HepG2 (cell line): ENCODE results near the gene NDRG3. TPM values are rescaled to one million over a fixed set of nuclear protein-coding genes. Genes with fewer than 3 reads are reported as not detected.
A peak's percentile ranks its signal among the peaks of the same experiment; 100 is the strongest.

Source experiments
- CEBPG ChIP-seq: IDR thresholded peaks from 2 replicates; pipeline ENCODE4 v1.6.1; 2016
- CREB1 ChIP-seq, 2 experiments: fragments of 450-650 bp in 1 of 2; IDR thresholded peaks; 2 replicates each; pipeline ENCODE4 v1.6.1; 2016 to 2017; ENCODE audit warnings: control low read depth in 1 of 2, mild to moderate bottlenecking in 1 of 2, missing compliant biosample characterization in 1 of 2, missing genetic modification characterization in 1 of 2
- DMTF1 ChIP-seq: sonication (generic); formaldehyde crosslinking; IDR thresholded peaks from 2 replicates; pipeline ENCODE4 v1.4.0; 2020; ENCODE audit warnings: mild to moderate bottlenecking, missing genetic modification reagents
- GATA4 ChIP-seq: sonication (generic); IDR thresholded peaks from 2 replicates; pipeline ENCODE4 v1.6.1; 2016; ENCODE audit warnings: antibody characterized with exemption, low read depth, borderline replicate concordance
- GATAD2A ChIP-seq: IDR thresholded peaks from 2 replicates; pipeline ENCODE4 v1.6.1; 2016
- HOXD1 ChIP-seq: sonication (generic); formaldehyde crosslinking; IDR thresholded peaks from 2 replicates; pipeline ENCODE4 v1.5.0; 2020; ENCODE audit warnings: missing genetic modification reagents
- KLF11 ChIP-seq: IDR thresholded peaks from 2 replicates; pipeline ENCODE4 v1.6.1; 2016; ENCODE audit warnings: missing compliant biosample characterization
- KLF12 ChIP-seq: sonication (generic); formaldehyde crosslinking; IDR thresholded peaks from 2 replicates; pipeline ENCODE4 v1.4.0; 2020; ENCODE audit warnings: missing genetic modification reagents, borderline replicate concordance
- KLF15 ChIP-seq: sonication (generic); formaldehyde crosslinking; IDR thresholded peaks from 2 replicates; pipeline ENCODE4 v1.8.1; 2023; ENCODE audit warnings: borderline replicate concordance, mild to moderate bottlenecking, inconsistent platforms, missing genetic modification reagents, mixed read lengths
- LCORL ChIP-seq, 2 experiments: fragments of 450-650 bp in 1 of 2; sonication (generic) in 1 of 2; formaldehyde crosslinking in 1 of 2; IDR thresholded peaks; 2 replicates each; pipeline versions ENCODE4 v1.5.0 to v1.6.1; 2017 to 2020; ENCODE audit warnings: antibody characterized with exemption in 1 of 2, missing genetic modification reagents in 1 of 2
- NPAS2 ChIP-seq: sonication (generic); formaldehyde crosslinking; IDR thresholded peaks from 2 replicates; pipeline ENCODE4 v1.8.0; 2022; ENCODE audit warnings: mild to moderate bottlenecking, missing genetic modification reagents, borderline replicate concordance
- POLR2AphosphoS2 ChIP-seq: IDR thresholded peaks from 2 replicates; pipeline ENCODE4 v1.6.1; 2011; ENCODE audit warnings: low read depth, low read length, improper control_type of control experiment
- SAP130 ChIP-seq: IDR thresholded peaks from 2 replicates; pipeline ENCODE4 v1.6.1; 2016; ENCODE audit warnings: low read depth
- TBL1XR1 ChIP-seq: fragments of 150-350 bp; IDR thresholded peaks from 2 replicates; pipeline ENCODE4 v1.6.1; 2014; ENCODE audit warnings: borderline replicate concordance, low read length; ENCODE audit not compliant: partially characterized antibody
- TIGD3 ChIP-seq: sonication (generic); formaldehyde crosslinking; IDR thresholded peaks from 2 replicates; pipeline ENCODE4 v1.5.1; 2020; ENCODE audit warnings: mild to moderate bottlenecking, missing genetic modification reagents, borderline replicate concordance
- ZBTB44 ChIP-seq: sonication (generic); formaldehyde crosslinking; IDR thresholded peaks from 2 replicates; pipeline ENCODE4 v1.4.0; 2020; ENCODE audit warnings: missing genetic modification reagents
- ZFX ChIP-seq: sonication (generic); formaldehyde crosslinking; IDR thresholded peaks from 2 replicates; pipeline ENCODE4 v1.4.0; 2020; ENCODE audit warnings: mild to moderate bottlenecking, low read depth, missing genetic modification reagents, moderate library complexity
- ZKSCAN1 ChIP-seq: fragments of 150-350 bp; IDR thresholded peaks from 2 replicates; pipeline ENCODE4 v1.6.1; 2014; ENCODE audit warnings: low read length
- ZNF235 ChIP-seq: sonication (generic); formaldehyde crosslinking; IDR thresholded peaks from 2 replicates; pipeline ENCODE4 v1.8.1; 2023; ENCODE audit warnings: mild to moderate bottlenecking, missing genetic modification reagents, borderline replicate concordance
- ZNF703 ChIP-seq: sonication (generic); formaldehyde crosslinking; IDR thresholded peaks from 2 replicates; pipeline ENCODE4 v1.5.1; 2020; ENCODE audit warnings: missing genetic modification reagents, mild to moderate bottlenecking, moderate library complexity, borderline replicate concordance
- ZNF709 ChIP-seq: sonication (generic); formaldehyde crosslinking; IDR thresholded peaks from 2 replicates; pipeline ENCODE4 v1.5.0; 2020; ENCODE audit warnings: mild to moderate bottlenecking, missing genetic modification reagents
- ZNF737 ChIP-seq: sonication (generic); formaldehyde crosslinking; IDR thresholded peaks from 2 replicates; pipeline ENCODE4 v1.5.0; 2020; ENCODE audit warnings: missing genetic modification reagents, mild to moderate bottlenecking, borderline replicate concordance
- polyA plus RNA-seq, 8 experiments: library from polyadenylated mRNA; depleted of rRNA in 3 of 8; stranded (reverse) in 7 of 8; unstranded in 1 of 8; fragments of >200 nt; fragmentation: Illumina TruSeq in 4 of 8; extraction: Trizol in 4 of 8; gene quantifications; 2 replicates each; pipeline versions ENCODE4 v1.2.1 to v1.2.3, GENCODE V29; 2011 to 2016; ENCODE audit warnings: low read depth in 4 of 8, missing spikeins in 1 of 8, mixed read lengths in 1 of 8; ENCODE audit not compliant: insufficient read depth in 1 of 8
- total RNA-seq, 5 experiments: library from RNA; depleted of rRNA; stranded (reverse); fragments of >200 nt; fragmentation: Illumina TruSeq; extraction: Trizol; gene quantifications; 2 replicates each; pipeline ENCODE4 v1.2.3, GENCODE V29; 2016; ENCODE audit warnings: low read depth in 1 of 5
- TF ChIP-seq, protein P1 (sequence below): sonication (generic); formaldehyde crosslinking; IDR thresholded peaks from 2 replicates; pipeline ENCODE4 v1.8.1; 2023; ENCODE audit warnings: mild to moderate bottlenecking, missing genetic modification reagents
- TF ChIP-seq, protein P2 (sequence below): sonication (generic); formaldehyde crosslinking; IDR thresholded peaks from 2 replicates; pipeline ENCODE4 v1.8.0; 2022; ENCODE audit warnings: mild to moderate bottlenecking, missing genetic modification reagents, moderate library complexity

NDRG3 gene
- total and polyA plus RNA-seq, 2 of the 13 experiments (the other 11 are each of a cell fraction or from before 2014, with no cell fraction given), result 36.0 to 40.5 TPM

GRCh38 chr20:36760647-36761046, 14.8 kb upstream of the NDRG3 start (continued):
- no peak for TF ChIP-seq TBL1XR1
- TF ChIP-seq ZFX (CRISPR knock-in tag), result 0 out of 2 replicates have a peak, but pooled peaks have one; percentile 3
- TF ChIP-seq ZNF703 (CRISPR knock-in tag), result no peak
- TF ChIP-seq KLF15, result no peak
- no peak for TF ChIP-seq KLF11 (CRISPR knock-in tag)
- no peak for TF ChIP-seq GATA4
- no peak for TF ChIP-seq ZNF737 (CRISPR knock-in tag)
- TF ChIP-seq LCORL (IDR thresholded peaks at IDR 0.05), result no peak
- peak; percentile 41; the same call in 1 of the 2 replicates for TF ChIP-seq LCORL (CRISPR knock-in tag; IDR thresholded peaks at IDR 0.05)
- TF ChIP-seq KLF12 (CRISPR knock-in tag), result 0 out of 2 replicates have a peak, but pooled peaks have one; percentile 27
- peak; percentile 90 for TF ChIP-seq CEBPG
- TF ChIP-seq, protein P1, sequence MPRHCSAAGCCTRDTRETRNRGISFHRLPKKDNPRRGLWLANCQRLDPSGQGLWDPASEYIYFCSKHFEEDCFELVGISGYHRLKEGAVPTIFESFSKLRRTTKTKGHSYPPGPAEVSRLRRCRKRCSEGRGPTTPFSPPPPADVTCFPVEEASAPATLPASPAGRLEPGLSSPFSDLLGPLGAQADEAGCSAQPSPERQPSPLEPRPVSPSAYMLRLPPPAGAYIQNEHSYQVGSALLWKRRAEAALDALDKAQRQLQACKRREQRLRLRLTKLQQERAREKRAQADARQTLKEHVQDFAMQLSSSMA (CRISPR knock-in tag), result no peak
- TF ChIP-seq, protein P2, sequence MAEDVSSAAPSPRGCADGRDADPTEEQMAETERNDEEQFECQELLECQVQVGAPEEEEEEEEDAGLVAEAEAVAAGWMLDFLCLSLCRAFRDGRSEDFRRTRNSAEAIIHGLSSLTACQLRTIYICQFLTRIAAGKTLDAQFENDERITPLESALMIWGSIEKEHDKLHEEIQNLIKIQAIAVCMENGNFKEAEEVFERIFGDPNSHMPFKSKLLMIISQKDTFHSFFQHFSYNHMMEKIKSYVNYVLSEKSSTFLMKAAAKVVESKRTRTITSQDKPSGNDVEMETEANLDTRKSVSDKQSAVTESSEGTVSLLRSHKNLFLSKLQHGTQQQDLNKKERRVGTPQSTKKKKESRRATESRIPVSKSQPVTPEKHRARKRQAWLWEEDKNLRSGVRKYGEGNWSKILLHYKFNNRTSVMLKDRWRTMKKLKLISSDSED, result no peak
- no peak for TF ChIP-seq CREB1 (IDR thresholded peaks at IDR 0.05)
- TF ChIP-seq CREB1 (CRISPR knock-in tag; IDR thresholded peaks at IDR 0.05), result peak; percentile 15; the same call in 1 of the 2 replicates
- TF ChIP-seq TIGD3 (CRISPR knock-in tag), result no peak
- no peak for TF ChIP-seq POLR2AphosphoS2
- TF ChIP-seq ZNF235 (CRISPR knock-in tag), result no peak
- TF ChIP-seq GATAD2A, result peak; percentile 62; the same call in 1 of the 2 replicates
- no peak for TF ChIP-seq NPAS2 (CRISPR knock-in tag)
- TF ChIP-seq HOXD1 (CRISPR knock-in tag), result no peak
- no peak for TF ChIP-seq DMTF1 (CRISPR knock-in tag)
- TF ChIP-seq ZKSCAN1, result no peak
- no peak for TF ChIP-seq ZNF709 (CRISPR knock-in tag)
- peak; percentile 21; the same call in 1 of the 2 replicates for TF ChIP-seq SAP130
- no peak for TF ChIP-seq ZBTB44
